H9 (cell line): Measurements from ENCODE around the gene KLHL12. TPM values are rescaled to one million over a fixed set of nuclear protein-coding genes. Genes with fewer than 3 reads are reported as not detected.

Experiments
- DNase-seq: peaks from one replicate; pipeline ENCODE4 v3.0.0-alpha.2; 2017
- H2AFZ ChIP-seq: one replicate; pipeline ENCODE4 v1.6.1; 2013; ENCODE audit warnings: mild to moderate bottlenecking, low read length, control low read depth, moderate library complexity
- H2AK5ac ChIP-seq: 2 replicates; pipeline ENCODE4 v1.6.1; 2013; ENCODE audit warnings: low read length, control low read depth, mixed read lengths; ENCODE audit not compliant: insufficient read length
- H2BK120ac ChIP-seq: one replicate; pipeline ENCODE4 v1.6.1; 2013; ENCODE audit warnings: low read depth, mild to moderate bottlenecking, low read length, control low read depth, inconsistent platforms; ENCODE audit not compliant: poor library complexity, severe bottlenecking
- H2BK12ac ChIP-seq: 2 replicates; pipeline ENCODE4 v1.6.1; 2013; ENCODE audit warnings: low read length, control low read depth, mixed read lengths, low read depth; ENCODE audit not compliant: insufficient read length
- H2BK15ac ChIP-seq: 2 replicates; pipeline ENCODE4 v1.6.1; 2013; ENCODE audit warnings: low read depth, low read length, control low read depth
- H2BK20ac ChIP-seq: one replicate; pipeline ENCODE4 v1.6.1; 2013; ENCODE audit warnings: low read depth, mild to moderate bottlenecking, low read length, control low read depth, inconsistent platforms; ENCODE audit not compliant: poor library complexity, severe bottlenecking
- H2BK5ac ChIP-seq: 2 replicates; pipeline ENCODE4 v1.6.1; 2013; ENCODE audit warnings: low read length, control low read depth, mixed read lengths; ENCODE audit not compliant: insufficient read length
- H3K14ac ChIP-seq: 2 replicates; pipeline ENCODE4 v1.6.1; 2013; ENCODE audit warnings: low read length, control low read depth; ENCODE audit not compliant: insufficient read depth
- H3K18ac ChIP-seq: 2 replicates; pipeline ENCODE4 v1.6.1; 2013; ENCODE audit warnings: low read depth, mild to moderate bottlenecking, mixed read lengths, low read length, control low read depth; ENCODE audit not compliant: insufficient read length
- H3K23ac ChIP-seq: 2 replicates; pipeline ENCODE4 v1.6.1; 2013; ENCODE audit warnings: low read length, control low read depth, mixed read lengths, low read depth; ENCODE audit not compliant: insufficient read length
- H3K23me2 ChIP-seq: 2 replicates; pipeline ENCODE4 v1.6.1; 2013; ENCODE audit warnings: low read depth, mild to moderate bottlenecking, mixed read lengths, low read length, control low read depth; ENCODE audit not compliant: insufficient read length, poor library complexity, severe bottlenecking
- H3K27ac ChIP-seq: 2 replicates; pipeline ENCODE4 v1.5.1; 2013; ENCODE audit warnings: low read length, control low read depth, mixed read lengths, low read depth; ENCODE audit not compliant: insufficient read length
- H3K27me3 ChIP-seq: 2 replicates; pipeline ENCODE4 v1.6.1; 2013; ENCODE audit warnings: low read length, control low read depth, inconsistent platforms; ENCODE audit not compliant: insufficient read depth
- H3K4ac ChIP-seq: 2 replicates; pipeline ENCODE4 v1.6.1; 2013; ENCODE audit warnings: low read depth, mild to moderate bottlenecking, control low read depth, inconsistent platforms, low read length, moderate library complexity
- H3K4me1 ChIP-seq: 2 replicates; pipeline ENCODE4 v1.6.1; 2013; ENCODE audit warnings: low read length, control low read depth, inconsistent platforms; ENCODE audit not compliant: insufficient read depth
- H3K4me2 ChIP-seq: 2 replicates; pipeline ENCODE4 v1.6.1; 2013; ENCODE audit warnings: low read length, control low read depth, mixed read lengths; ENCODE audit not compliant: insufficient read length, insufficient read depth
- H3K56ac ChIP-seq: 2 replicates; pipeline ENCODE4 v1.6.1; 2013; ENCODE audit warnings: low read depth, mild to moderate bottlenecking, mixed read lengths, low read length, control low read depth; ENCODE audit not compliant: insufficient read length
- H3K79me1 ChIP-seq: 2 replicates; pipeline ENCODE4 v1.6.1; 2013; ENCODE audit warnings: low read depth, mild to moderate bottlenecking, moderate library complexity, low read length, control low read depth, inconsistent platforms; ENCODE audit not compliant: insufficient read depth, poor library complexity, severe bottlenecking
- H3K79me2 ChIP-seq: 2 replicates; pipeline ENCODE4 v1.6.1; 2013; ENCODE audit warnings: low read length, control low read depth, inconsistent platforms; ENCODE audit not compliant: insufficient read depth
- H3K9ac ChIP-seq: 2 replicates; pipeline ENCODE4 v1.6.1; 2013; ENCODE audit warnings: low read length, control low read depth, mixed read lengths; ENCODE audit not compliant: insufficient read length; ENCODE audit errors: extremely low read depth
- H3K9me3 ChIP-seq: one replicate; pipeline ENCODE4 v1.6.1; 2013; ENCODE audit warnings: low read depth, low read length, inconsistent platforms; ENCODE audit not compliant: control insufficient read depth
- H3T11ph ChIP-seq: one replicate; pipeline ENCODE4 v1.6.1; 2013; ENCODE audit warnings: mild to moderate bottlenecking, low read length, control low read depth, inconsistent platforms
- H4K20me1 ChIP-seq: one replicate; pipeline ENCODE4 v1.6.1; 2013; ENCODE audit not compliant: control insufficient read depth, insufficient read length, insufficient read depth
- H4K5ac ChIP-seq: 2 replicates; pipeline ENCODE4 v1.6.1; 2013; ENCODE audit warnings: low read depth, mild to moderate bottlenecking, mixed read lengths, low read length, control low read depth; ENCODE audit not compliant: insufficient read length
- H4K8ac ChIP-seq: replicated peaks from 2 replicates; pipeline ENCODE4 v1.6.1; 2013; ENCODE audit warnings: low read length, control low read depth, mixed read lengths, low read depth; ENCODE audit not compliant: insufficient read length
- H4K91ac ChIP-seq: 2 replicates; pipeline ENCODE4 v1.6.1; 2013; ENCODE audit warnings: low read depth, mild to moderate bottlenecking, moderate library complexity, mixed read lengths, low read length, control low read depth; ENCODE audit not compliant: insufficient read length
- H3K27ac Mint-ChIP-seq, 3 experiments: 2 replicates in 2 of 3; 3 replicates in 1 of 3; pipeline ENCODE4 v1.8.0; 2020 to 2021; ENCODE audit warnings: mixed read lengths in 3 of 3, mild to moderate bottlenecking in 1 of 3, moderate library complexity in 1 of 3
- H3K27me3 Mint-ChIP-seq: 2 replicates; pipeline ENCODE4 v1.8.0; 2021; ENCODE audit warnings: low read depth, mild to moderate bottlenecking, moderate library complexity, mixed read lengths
- H3K36me3 Mint-ChIP-seq, 3 experiments: 2 replicates in 2 of 3; 3 replicates in 1 of 3; pipeline ENCODE4 v1.8.0; 2020 to 2021; ENCODE audit warnings: low read depth in 3 of 3, mixed read lengths in 3 of 3; ENCODE audit not compliant: insufficient read depth in 1 of 3
- H3K4me1 Mint-ChIP-seq, 2 experiments: 2 replicates each; pipeline ENCODE4 v1.8.0; 2020; ENCODE audit warnings: mixed read lengths in 2 of 2
- H3K4me3 Mint-ChIP-seq, 2 experiments: 2 replicates in 1 of 2; 3 replicates in 1 of 2; pipeline ENCODE4 v1.8.0; 2020 to 2021; ENCODE audit warnings: mild to moderate bottlenecking in 2 of 2, mixed read lengths in 2 of 2, moderate library complexity in 1 of 2
- H3K9me3 Mint-ChIP-seq, 2 experiments: 2 replicates in 1 of 2; 3 replicates in 1 of 2; pipeline ENCODE4 v1.8.0; 2020; ENCODE audit warnings: mild to moderate bottlenecking in 2 of 2, mixed read lengths in 2 of 2, moderate library complexity in 1 of 2
- CTCF ChIP-seq: fragments of 200-600 bp; sonication (generic); conservative IDR thresholded peaks from 3 replicates; pipeline ENCODE4 v1.8.0; 2021; ENCODE audit warnings: antibody characterized with exemption, mild to moderate bottlenecking
- WGBS: extraction: QIAGEN DNeasy Blood & Tissue Kit; methylation state at CpG from one replicate; pipeline ENCODE4 v1.1.7; 2013; ENCODE audit warnings: missing lambda C conversion rate, low lambda C conversion rate, mixed read lengths; ENCODE audit not compliant: insufficient read length; ENCODE audit errors: extremely low coverage; 5-methylcytosine and 5-hydroxymethylcytosine counted together
- total RNA-seq: library from RNA; stranded (reverse); gene quantifications from 2 replicates; pipeline ENCODE4 v1.2.1, GENCODE V29; 2021

KLHL12 gene
- total RNA-seq, 1 experiment from 2014 or later: 38.4 TPM

- DNase-seq: peak; percentile 65
- Histone ChIP-seq H2BK15ac (no peak overlapping the region), H3K79me2 (no peaks in the 10 kb centered on the region), H3K4ac (no peak overlapping the region), H2AFZ (no peak overlapping the region), H3T11ph (no peak overlapping the region), H2BK120ac (no peak overlapping the region), H2AK5ac (no peak overlapping the region), H3K23me2 (peaks cover 6% of the 10 kb centered on the region), H4K8ac (no peak overlapping the region), H3K23ac (no peak overlapping the region), H4K5ac (no peak overlapping the region), H3K56ac (no peak overlapping the region), H3K79me1 (no peaks in the 10 kb centered on the region), H3K9ac (no peak overlapping the region), H3K9me3 (no peaks in the 10 kb centered on the region), H2BK12ac (no peak overlapping the region), H3K4me1 (no peaks in the 10 kb centered on the region), H3K27me3 (no peaks in the 10 kb centered on the region), H3K4me2 (no peak overlapping the region), H3K18ac (no peak overlapping the region), H2BK20ac (no peak overlapping the region), H2BK5ac (no peak overlapping the region), H4K91ac (no peak overlapping the region), H3K14ac (no peak overlapping the region), H4K20me1 (no peaks in the 10 kb centered on the region), H3K27ac (no peak overlapping the region)
- TF ChIP-seq CTCF: peak; percentile 76
- H3K36me3 Mint-ChIP-seq: peaks cover 0 to 5% (median 0%) of the 10 kb centered on the region in 3 experiments; a peak in 3 of 7 replicates
- no peaks in the 10 kb centered on the region; a peak in 1 of 5 replicates for H3K9me3 Mint-ChIP-seq
- no CpG with 5 or more reads among the region's 5 CpGs for WGBS
- H3K27me3 Mint-ChIP-seq: peaks cover 21% of the 10 kb centered on the region
- peaks cover 16 to 19% of the 10 kb centered on the region in 2 experiments for H3K4me1 Mint-ChIP-seq
- H3K4me3 Mint-ChIP-seq: peak overlapping the region; percentile 5 to 91; a peak in 2 of 5 replicates
- H3K27ac Mint-ChIP-seq: no peak overlapping the region
These were observed 41.9 kb upstream of the KLHL12 start for GRCh38 chr1:202968895-202969295.
